HCT116 (cell line): ENCODE measurements around the gene DDX56.

Experiments used
- CEBPB ChIP-seq: IDR thresholded peaks from 2 replicates; pipeline ENCODE4 v1.6.1; 2012; ENCODE audit warnings: low read depth
- EZH2 ChIP-seq: fragments of 200-600 bp; sonication (generic); IDR thresholded peaks from 2 replicates; pipeline ENCODE4 v1.6.1; 2017; ENCODE audit warnings: antibody characterized with exemption, mixed run types
- EZH2phosphoT487 ChIP-seq: fragments of 200-600 bp; IDR thresholded peaks from 2 replicates; pipeline ENCODE4 v1.6.1; 2018; ENCODE audit warnings: antibody characterized with exemption, borderline replicate concordance
- JUND ChIP-seq: IDR thresholded peaks from 2 replicates; pipeline ENCODE4 v1.6.1; 2012
- POLR2A ChIP-seq: IDR thresholded peaks from 2 replicates; pipeline ENCODE4 v1.7.0; 2011; ENCODE audit warnings: borderline replicate concordance; ENCODE audit not compliant: insufficient read depth, insufficient read length; ENCODE audit errors: extremely low read depth
- SRF ChIP-seq: IDR thresholded peaks from 2 replicates; pipeline ENCODE4 v1.6.1; 2012; ENCODE audit warnings: low read depth
- YY1 ChIP-seq: IDR thresholded peaks from 2 replicates; pipeline ENCODE4 v1.6.1; 2011; ENCODE audit warnings: low read length, low read depth, moderate library complexity, mild to moderate bottlenecking; ENCODE audit not compliant: insufficient replicate concordance; ENCODE audit errors: extremely low read depth
- TF ChIP-seq, protein P1 (sequence below): IDR thresholded peaks from 2 replicates; pipeline ENCODE4 v1.6.1; 2011; ENCODE audit warnings: mild to moderate bottlenecking, low read length, moderate library complexity; ENCODE audit not compliant: insufficient replicate concordance; ENCODE audit errors: extremely low read depth
- TF ChIP-seq, protein P2 (sequence below), 3 experiments: fragments of 200-600 bp in 1 of 3; sonication (generic) in 1 of 3; IDR thresholded peaks in 2 of 3; conservative IDR thresholded peaks in 1 of 3; 2 replicates each; pipeline ENCODE4 v1.5.1; 2012 to 2017; ENCODE audit warnings: low read depth in 2 of 3, low read length in 2 of 3, antibody characterized with exemption in 1 of 3, borderline replicate concordance in 1 of 3, control low read depth in 1 of 3, mild to moderate bottlenecking in 1 of 3, mixed read lengths in 1 of 3, mixed run types in 1 of 3, moderate library complexity in 1 of 3; ENCODE audit not compliant: insufficient read depth in 1 of 3
- TF ChIP-seq, protein P3 (sequence below): IDR thresholded peaks from 2 replicates; pipeline ENCODE4 v1.6.1; 2012; ENCODE audit warnings: low read depth
- TF ChIP-seq, protein P4 (sequence below): IDR thresholded peaks from 2 replicates; pipeline ENCODE4 v1.6.1; 2012

DNA sequence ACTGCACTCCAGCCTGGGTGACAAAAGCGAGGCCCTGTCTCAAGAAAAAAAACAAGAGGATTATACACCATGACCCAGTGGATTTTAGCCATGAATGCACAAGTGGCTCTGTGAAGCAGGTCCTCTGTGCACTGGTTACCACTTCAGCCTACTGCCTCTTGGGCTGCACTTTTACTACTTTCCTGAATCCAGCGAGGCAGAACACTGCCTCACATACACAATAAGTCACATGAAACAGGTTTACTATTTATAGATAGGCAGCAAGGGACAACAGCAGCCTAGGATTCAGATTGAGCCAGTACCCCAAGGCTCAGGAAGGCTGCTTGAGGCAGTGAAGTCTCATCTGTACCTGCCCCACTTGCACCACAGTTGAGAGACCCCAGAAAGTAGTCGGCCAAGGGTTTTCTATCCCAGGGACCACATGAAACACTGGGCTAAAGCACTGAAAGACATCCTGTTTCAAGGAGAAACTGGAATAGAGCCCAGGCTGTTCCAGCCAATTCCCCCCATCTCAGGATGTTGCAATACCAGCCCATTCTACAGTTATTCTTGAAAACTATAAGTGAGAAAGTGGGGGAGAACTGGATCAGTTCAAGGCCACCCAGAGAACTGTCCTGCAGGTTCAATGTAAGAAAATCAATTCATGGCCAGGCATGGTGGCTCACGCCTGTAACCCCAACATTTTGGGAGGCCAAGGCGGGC lies 22.4 kb upstream of the DDX56 start:
- TF ChIP-seq, protein P1, sequence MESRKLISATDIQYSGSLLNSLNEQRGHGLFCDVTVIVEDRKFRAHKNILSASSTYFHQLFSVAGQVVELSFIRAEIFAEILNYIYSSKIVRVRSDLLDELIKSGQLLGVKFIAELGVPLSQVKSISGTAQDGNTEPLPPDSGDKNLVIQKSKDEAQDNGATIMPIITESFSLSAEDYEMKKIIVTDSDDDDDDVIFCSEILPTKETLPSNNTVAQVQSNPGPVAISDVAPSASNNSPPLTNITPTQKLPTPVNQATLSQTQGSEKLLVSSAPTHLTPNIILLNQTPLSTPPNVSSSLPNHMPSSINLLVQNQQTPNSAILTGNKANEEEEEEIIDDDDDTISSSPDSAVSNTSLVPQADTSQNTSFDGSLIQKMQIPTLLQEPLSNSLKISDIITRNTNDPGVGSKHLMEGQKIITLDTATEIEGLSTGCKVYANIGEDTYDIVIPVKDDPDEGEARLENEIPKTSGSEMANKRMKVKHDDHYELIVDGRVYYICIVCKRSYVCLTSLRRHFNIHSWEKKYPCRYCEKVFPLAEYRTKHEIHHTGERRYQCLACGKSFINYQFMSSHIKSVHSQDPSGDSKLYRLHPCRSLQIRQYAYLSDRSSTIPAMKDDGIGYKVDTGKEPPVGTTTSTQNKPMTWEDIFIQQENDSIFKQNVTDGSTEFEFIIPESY, result no peak
- no peak for TF ChIP-seq YY1
- TF ChIP-seq, protein P2, sequence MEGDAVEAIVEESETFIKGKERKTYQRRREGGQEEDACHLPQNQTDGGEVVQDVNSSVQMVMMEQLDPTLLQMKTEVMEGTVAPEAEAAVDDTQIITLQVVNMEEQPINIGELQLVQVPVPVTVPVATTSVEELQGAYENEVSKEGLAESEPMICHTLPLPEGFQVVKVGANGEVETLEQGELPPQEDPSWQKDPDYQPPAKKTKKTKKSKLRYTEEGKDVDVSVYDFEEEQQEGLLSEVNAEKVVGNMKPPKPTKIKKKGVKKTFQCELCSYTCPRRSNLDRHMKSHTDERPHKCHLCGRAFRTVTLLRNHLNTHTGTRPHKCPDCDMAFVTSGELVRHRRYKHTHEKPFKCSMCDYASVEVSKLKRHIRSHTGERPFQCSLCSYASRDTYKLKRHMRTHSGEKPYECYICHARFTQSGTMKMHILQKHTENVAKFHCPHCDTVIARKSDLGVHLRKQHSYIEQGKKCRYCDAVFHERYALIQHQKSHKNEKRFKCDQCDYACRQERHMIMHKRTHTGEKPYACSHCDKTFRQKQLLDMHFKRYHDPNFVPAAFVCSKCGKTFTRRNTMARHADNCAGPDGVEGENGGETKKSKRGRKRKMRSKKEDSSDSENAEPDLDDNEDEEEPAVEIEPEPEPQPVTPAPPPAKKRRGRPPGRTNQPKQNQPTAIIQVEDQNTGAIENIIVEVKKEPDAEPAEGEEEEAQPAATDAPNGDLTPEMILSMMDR (IDR thresholded peaks at IDR 0.05 in 2 of 3, conservative IDR thresholded peaks at IDR 0.05 in 1 of 3; ENCODE audit: borderline replicate concordance in 1 of 3, insufficient read depth in 1 of 3, low read depth in 2 of 3, low read length in 2 of 3), result no peak
- TF ChIP-seq POLR2A, result no peak
- TF ChIP-seq EZH2, result no peak
- TF ChIP-seq, protein P3, sequence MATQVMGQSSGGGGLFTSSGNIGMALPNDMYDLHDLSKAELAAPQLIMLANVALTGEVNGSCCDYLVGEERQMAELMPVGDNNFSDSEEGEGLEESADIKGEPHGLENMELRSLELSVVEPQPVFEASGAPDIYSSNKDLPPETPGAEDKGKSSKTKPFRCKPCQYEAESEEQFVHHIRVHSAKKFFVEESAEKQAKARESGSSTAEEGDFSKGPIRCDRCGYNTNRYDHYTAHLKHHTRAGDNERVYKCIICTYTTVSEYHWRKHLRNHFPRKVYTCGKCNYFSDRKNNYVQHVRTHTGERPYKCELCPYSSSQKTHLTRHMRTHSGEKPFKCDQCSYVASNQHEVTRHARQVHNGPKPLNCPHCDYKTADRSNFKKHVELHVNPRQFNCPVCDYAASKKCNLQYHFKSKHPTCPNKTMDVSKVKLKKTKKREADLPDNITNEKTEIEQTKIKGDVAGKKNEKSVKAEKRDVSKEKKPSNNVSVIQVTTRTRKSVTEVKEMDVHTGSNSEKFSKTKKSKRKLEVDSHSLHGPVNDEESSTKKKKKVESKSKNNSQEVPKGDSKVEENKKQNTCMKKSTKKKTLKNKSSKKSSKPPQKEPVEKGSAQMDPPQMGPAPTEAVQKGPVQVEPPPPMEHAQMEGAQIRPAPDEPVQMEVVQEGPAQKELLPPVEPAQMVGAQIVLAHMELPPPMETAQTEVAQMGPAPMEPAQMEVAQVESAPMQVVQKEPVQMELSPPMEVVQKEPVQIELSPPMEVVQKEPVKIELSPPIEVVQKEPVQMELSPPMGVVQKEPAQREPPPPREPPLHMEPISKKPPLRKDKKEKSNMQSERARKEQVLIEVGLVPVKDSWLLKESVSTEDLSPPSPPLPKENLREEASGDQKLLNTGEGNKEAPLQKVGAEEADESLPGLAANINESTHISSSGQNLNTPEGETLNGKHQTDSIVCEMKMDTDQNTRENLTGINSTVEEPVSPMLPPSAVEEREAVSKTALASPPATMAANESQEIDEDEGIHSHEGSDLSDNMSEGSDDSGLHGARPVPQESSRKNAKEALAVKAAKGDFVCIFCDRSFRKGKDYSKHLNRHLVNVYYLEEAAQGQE, result no peak
- no peak for TF ChIP-seq JUND
- no peak for TF ChIP-seq SRF
- TF ChIP-seq EZH2phosphoT487, result no peak
- no peak for TF ChIP-seq CEBPB
- TF ChIP-seq, protein P4, sequence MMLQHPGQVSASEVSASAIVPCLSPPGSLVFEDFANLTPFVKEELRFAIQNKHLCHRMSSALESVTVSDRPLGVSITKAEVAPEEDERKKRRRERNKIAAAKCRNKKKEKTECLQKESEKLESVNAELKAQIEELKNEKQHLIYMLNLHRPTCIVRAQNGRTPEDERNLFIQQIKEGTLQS, result no peak
